DMS53 treated with DMSO at 0.1 percent for 48 hours (cell line): Measurements from ENCODE around the gene MLLT6.

Source experiments
- DNase-seq: peaks from one replicate; lab custom pipeline; 2025; ENCODE audit not compliant: unreplicated experiment; lab: John Stamatoyannopoulos, UW

The MLLT6 gene

GRCh38 chr17:38761612-38762011, 56.5 kb downstream of the MLLT6 start:
- DNase-seq, result no peak

- DNase-seq, result no peak
Observed at GRCh38 chr17:38762231-38762630, 57.2 kb downstream of the MLLT6 start.

- no peak for DNase-seq
Observed at GRCh38 chr17:38766341-38766740, 61.3 kb downstream of the MLLT6 start.

- no peak for DNase-seq
Observed at GRCh38 chr17:38768417-38768816, 63.3 kb downstream of the MLLT6 start.

- DNase-seq, result no peak
Observed at GRCh38 chr17:38773258-38773657, 68.2 kb downstream of the MLLT6 start.

GRCh38 chr17:38777641-38778250, 72.7 kb downstream of the MLLT6 start:
- no peak for DNase-seq
